Activated CD8-positive, alpha-beta memory T cell treated with anti-CD3 and anti-CD28 coated beads for 36 hours (primary cell): Measurements from ENCODE around the gene TEFM. TPM values are rescaled to one million over a fixed set of nuclear protein-coding genes. Genes with fewer than 3 reads are reported as not detected.
"Not testable (repeated sequence)": the region's sequence is repeated elsewhere in the genome, so short reads cannot be mapped to it uniquely, and the experiment has no call there.

Experiments
- CTCF ChIA-PET: fragments of 350-600 bp; sonication (Branson Sonifier 250); formaldehyde crosslinking; loops from one replicate; lab custom pipeline; 2021; ENCODE audit warnings: antibody characterized with exemption; lab: Charles Lee
- POLR2A ChIA-PET: fragments of 350-600 bp; sonication (Branson Sonifier 250); formaldehyde crosslinking; loops from one replicate; lab custom pipeline; 2021; ENCODE audit warnings: antibody characterized with exemption; lab: Charles Lee
- total RNA-seq, 2 experiments: library from RNA; stranded (reverse); gene quantifications; one replicate each; pipeline ENCODE4 v1.2.3, GENCODE V29; 2021

TEFM gene
- 10 to 100 TPM; 15.5 to 19.2 TPM for total RNA-seq

- POLR2A ChIA-PET = interaction anchor here (0.7 to 0.8 kb wide), 2 partner anchors 15 to 25 kb away, joined by 3 to 4 read pairs; no protein-coding TSS in a partner anchor
- CTCF ChIA-PET = interaction anchor here (0.7 kb wide), 1 partner anchor 162 kb away, joined by 3 read pairs; no protein-coding TSS in a partner anchor
Observed at GRCh38 chr17:30906101-30906911, at the start of gene TEFM. TEFM (minus strand) TSS chr17:30906238; CDS start chr17:30906198, 40 bp downstream.

GRCh38 chr17:30954046-30954830, 48.2 kb upstream of the TEFM start:
- CTCF ChIA-PET = no interaction called here
- POLR2A ChIA-PET = no interaction called here

- CTCF ChIA-PET = interaction anchor here (0.6 kb wide), 1 partner anchor 34 kb away, joined by 3 read pairs; no protein-coding TSS in a partner anchor
- POLR2A ChIA-PET = no interaction called here
Observed at GRCh38 chr17:30952638-30953393, 46.8 kb upstream of the TEFM start.

GRCh38 chr17:30950669-30951399, 44.8 kb upstream of the TEFM start:
- CTCF ChIA-PET = no interaction called here

GRCh38 chr17:30950189-30950588, 44.2 kb upstream of the TEFM start:
- POLR2A ChIA-PET = no interaction called here
- CTCF ChIA-PET = no interaction called here

More at GRCh38 chr17:30950669-30951399, 44.8 kb upstream of the TEFM start:
- POLR2A ChIA-PET = no interaction called here

- ChIA-PET CTCF (no interaction called here), POLR2A (no interaction called here)
Observed at GRCh38 chr17:30947796-30948195, 41.8 kb upstream of the TEFM start.

GRCh38 chr17:30942308-30943079, 36.5 kb upstream of the TEFM start:
- POLR2A ChIA-PET = no interaction called here
- CTCF ChIA-PET = no interaction called here

GRCh38 chr17:30939051-30939689, 33.1 kb upstream of the TEFM start:
- ChIA-PET POLR2A (no interaction called here), CTCF (no interaction called here)

GRCh38 chr17:30933966-30934365, 27.9 kb upstream of the TEFM start:
- CTCF ChIA-PET = no interaction called here
- POLR2A ChIA-PET = no interaction called here

- POLR2A ChIA-PET = interaction anchor here (0.7 to 0.9 kb wide), 2 partner anchors 25 to 432 kb away, joined by 3 to 4 read pairs; no protein-coding TSS in a partner anchor
- CTCF ChIA-PET = not testable (repeated sequence)
Observed at GRCh38 chr17:30931582-30931981, 25.5 kb upstream of the TEFM start.

GRCh38 chr17:30930495-30930894, 24.5 kb upstream of the TEFM start:
- POLR2A ChIA-PET = no interaction called here
- CTCF ChIA-PET = no interaction called here

- CTCF ChIA-PET, POLR2A ChIA-PET: not testable (repeated sequence)
Observed at GRCh38 chr17:30929861-30930260, 23.8 kb upstream of the TEFM start.

- ChIA-PET POLR2A (no interaction called here), CTCF (no interaction called here)
Observed at GRCh38 chr17:30929081-30929633, 23.1 kb upstream of the TEFM start.

GRCh38 chr17:30928584-30928983, 22.5 kb upstream of the TEFM start:
- ChIA-PET CTCF (no interaction called here), POLR2A (no interaction called here)

- CTCF ChIA-PET = no interaction called here
- POLR2A ChIA-PET = no interaction called here
Observed at GRCh38 chr17:30927756-30928155, 21.7 kb upstream of the TEFM start.

- ChIA-PET POLR2A (no interaction called here), CTCF (no interaction called here)
Observed at GRCh38 chr17:30926516-30926915, 20.5 kb upstream of the TEFM start.

GRCh38 chr17:30924341-30924740, 18.3 kb upstream of the TEFM start:
- POLR2A ChIA-PET = no interaction called here
- CTCF ChIA-PET = no interaction called here
